ENCODE measurements around the gene FBXW11. TPM values are rescaled to one million over a fixed set of nuclear protein-coding genes. Genes with fewer than 3 reads are reported as not detected.

Gene FBXW11
- total RNA-seq, 1 experiment from 2014 or later, result 54.8 TPM

DNA sequence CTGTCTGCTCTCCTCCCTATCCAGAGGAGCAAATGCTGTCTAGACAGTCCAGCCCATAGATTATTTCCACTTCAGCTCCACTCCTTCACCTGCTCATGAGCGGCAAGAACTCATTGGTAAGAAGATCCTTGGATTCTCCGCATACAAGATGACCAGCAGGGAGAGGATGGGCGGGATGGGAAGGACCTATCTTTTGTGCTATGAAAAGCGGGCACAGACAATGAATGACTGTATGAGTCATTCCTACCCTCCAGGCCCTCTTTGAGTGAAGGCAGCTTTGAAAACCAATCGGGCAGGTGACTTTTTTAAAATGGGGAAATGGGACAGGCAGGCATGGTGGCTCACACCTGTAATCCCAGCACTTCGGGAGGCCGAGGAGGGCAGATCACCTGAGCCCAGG, 171.4 kb downstream of the FBXW11 start:
- no peak for TF ChIP-seq EZH2 (IDR thresholded peaks at IDR 0.05; ENCODE audit: low read depth)
- TF ChIP-seq, protein P1, sequence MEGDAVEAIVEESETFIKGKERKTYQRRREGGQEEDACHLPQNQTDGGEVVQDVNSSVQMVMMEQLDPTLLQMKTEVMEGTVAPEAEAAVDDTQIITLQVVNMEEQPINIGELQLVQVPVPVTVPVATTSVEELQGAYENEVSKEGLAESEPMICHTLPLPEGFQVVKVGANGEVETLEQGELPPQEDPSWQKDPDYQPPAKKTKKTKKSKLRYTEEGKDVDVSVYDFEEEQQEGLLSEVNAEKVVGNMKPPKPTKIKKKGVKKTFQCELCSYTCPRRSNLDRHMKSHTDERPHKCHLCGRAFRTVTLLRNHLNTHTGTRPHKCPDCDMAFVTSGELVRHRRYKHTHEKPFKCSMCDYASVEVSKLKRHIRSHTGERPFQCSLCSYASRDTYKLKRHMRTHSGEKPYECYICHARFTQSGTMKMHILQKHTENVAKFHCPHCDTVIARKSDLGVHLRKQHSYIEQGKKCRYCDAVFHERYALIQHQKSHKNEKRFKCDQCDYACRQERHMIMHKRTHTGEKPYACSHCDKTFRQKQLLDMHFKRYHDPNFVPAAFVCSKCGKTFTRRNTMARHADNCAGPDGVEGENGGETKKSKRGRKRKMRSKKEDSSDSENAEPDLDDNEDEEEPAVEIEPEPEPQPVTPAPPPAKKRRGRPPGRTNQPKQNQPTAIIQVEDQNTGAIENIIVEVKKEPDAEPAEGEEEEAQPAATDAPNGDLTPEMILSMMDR (conservative IDR thresholded peaks at IDR 0.05), result no peak
- peaks cover 4% of the 10 kb centered on the region; the same call in 1 of the 2 replicates for H3K9me3 ChIP-seq (ENCODE audit: insufficient read depth, low read depth)
- no peak overlapping the region for H3K27ac ChIP-seq
- H3F3A ChIP-seq (ENCODE audit: insufficient read depth, low read depth), result no peaks in the 10 kb centered on the region
- H3K4me3 ChIP-seq, result no peak overlapping the region
- intact Hi-C loops (cut with micrococcal nuclease; ENCODE audit: unreplicated experiment), result no loop called here
- POLR2A ChIA-PET (ENCODE audit: unreplicated experiment), result interaction anchor here (0.6 kb wide), 1 partner anchor 136 kb away, joined by 3 read pairs; no protein-coding TSS in a partner anchor
- no peaks in the 10 kb centered on the region for H3K9me2 ChIP-seq (ENCODE audit: insufficient read depth)
- H4K20me1 ChIP-seq (ENCODE audit: insufficient read depth), result no peaks in the 10 kb centered on the region
- no peaks in the 10 kb centered on the region for H3K36me3 ChIP-seq (ENCODE audit: low read depth)
- no peak for DNase-seq
- H3K79me2 ChIP-seq (ENCODE audit: low read depth), result no peaks in the 10 kb centered on the region
- CTCF ChIA-PET, result no interaction called here
- no peaks in the 10 kb centered on the region for H3K4me1 ChIP-seq (replicated peaks; ENCODE audit: insufficient read depth)
- no peaks in the 10 kb centered on the region for H3K27me3 ChIP-seq (ENCODE audit: insufficient read depth, low read depth)
- no peak overlapping the region for H2AFZ ChIP-seq
- H3K4me2 ChIP-seq, result no peak overlapping the region
- BruUV-seq (replicated peaks), result no TSS peak

DNA sequence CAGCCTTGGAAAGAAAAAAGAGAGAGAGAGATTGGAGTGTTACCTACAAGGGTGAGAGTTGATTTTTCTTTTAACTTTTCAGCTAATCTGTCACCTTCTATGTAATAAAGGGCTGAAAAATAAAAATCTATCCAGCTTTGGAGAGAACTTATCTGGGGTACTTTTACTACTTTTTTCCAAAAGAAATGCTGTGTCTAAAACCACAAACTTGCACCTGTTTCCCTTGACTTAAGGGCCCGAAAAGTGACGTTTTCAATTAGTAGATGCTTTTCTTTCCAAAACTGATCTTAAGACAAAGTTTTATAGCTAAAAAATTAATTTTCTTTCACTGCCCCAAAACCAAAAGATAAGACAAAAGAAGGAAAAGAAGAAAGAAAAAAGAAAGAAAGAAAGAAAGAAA, 172.0 kb downstream of the FBXW11 start:
- Histone ChIP-seq H3K4me2 (no peak overlapping the region), H3K9me2 (ENCODE audit: insufficient read depth) (no peaks in the 10 kb centered on the region), H4K20me1 (ENCODE audit: insufficient read depth) (no peaks in the 10 kb centered on the region), H3K79me2 (ENCODE audit: low read depth) (no peaks in the 10 kb centered on the region), H3K4me1 (replicated peaks; ENCODE audit: insufficient read depth) (no peaks in the 10 kb centered on the region), H3K4me3 (no peak overlapping the region), H3F3A (ENCODE audit: insufficient read depth, low read depth) (no peaks in the 10 kb centered on the region), H3K9me3 (ENCODE audit: insufficient read depth, low read depth) (peaks cover 10% of the 10 kb centered on the region; the same call in 1 of the 2 replicates), H3K27me3 (ENCODE audit: insufficient read depth, low read depth) (no peaks in the 10 kb centered on the region), H2AFZ (no peak overlapping the region), H3K36me3 (ENCODE audit: low read depth) (no peaks in the 10 kb centered on the region), H3K27ac (no peak overlapping the region)
- BruUV-seq (replicated peaks), result no TSS peak
- no peak for TF ChIP-seq EZH2 (IDR thresholded peaks at IDR 0.05; ENCODE audit: low read depth)
- TF ChIP-seq, protein P1 (conservative IDR thresholded peaks at IDR 0.05), result no peak
- ChIA-PET CTCF (no interaction called here), POLR2A (ENCODE audit: unreplicated experiment) (interaction anchor here (0.6 kb wide), 1 partner anchor 136 kb away, joined by 3 read pairs; no protein-coding TSS in a partner anchor)
- no peak for DNase-seq
- intact Hi-C loops (cut with micrococcal nuclease; ENCODE audit: unreplicated experiment), result no loop called here

DNA sequence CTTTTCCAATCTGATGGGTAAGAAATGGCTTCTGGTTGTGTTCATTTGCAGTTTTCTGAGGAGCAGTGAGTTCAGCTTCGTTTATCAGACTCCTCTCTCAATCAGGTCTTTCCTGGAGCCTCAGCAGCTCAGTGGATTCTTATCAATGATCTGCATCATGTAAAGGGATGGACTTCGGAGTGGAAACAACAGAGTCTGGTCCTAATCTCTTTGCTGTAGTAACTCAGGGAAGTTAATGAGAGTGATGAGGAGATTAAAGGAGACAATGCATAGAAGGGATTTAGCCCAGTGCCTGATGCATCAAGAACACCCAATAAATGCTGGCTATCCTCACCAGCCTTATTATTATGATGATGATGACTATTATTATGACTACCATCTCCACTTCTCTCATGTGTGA, 173.7 kb downstream of the FBXW11 start:
- Histone ChIP-seq H3K36me3 (ENCODE audit: low read depth) (no peaks in the 10 kb centered on the region), H4K20me1 (ENCODE audit: insufficient read depth) (no peaks in the 10 kb centered on the region), H3K4me2 (no peak overlapping the region), H3K4me3 (no peak overlapping the region), H3F3A (ENCODE audit: insufficient read depth, low read depth) (no peaks in the 10 kb centered on the region), H3K27ac (no peak overlapping the region), H3K9me3 (ENCODE audit: insufficient read depth, low read depth) (peaks cover 13% of the 10 kb centered on the region; the same call in 1 of the 2 replicates), H2AFZ (no peak overlapping the region), H3K4me1 (replicated peaks; ENCODE audit: insufficient read depth) (no peaks in the 10 kb centered on the region), H3K79me2 (ENCODE audit: low read depth) (no peaks in the 10 kb centered on the region), H3K27me3 (ENCODE audit: insufficient read depth, low read depth) (no peaks in the 10 kb centered on the region), H3K9me2 (ENCODE audit: insufficient read depth) (no peaks in the 10 kb centered on the region)
- ChIA-PET POLR2A (ENCODE audit: unreplicated experiment) (no interaction called here), CTCF (interaction anchor here (0.6 kb wide), 1 partner anchor 410 kb away, joined by 3 read pairs; no protein-coding TSS in a partner anchor)
- intact Hi-C loops (cut with micrococcal nuclease; ENCODE audit: unreplicated experiment), result no loop called here
- BruUV-seq (replicated peaks), result no TSS peak
- DNase-seq, result no peak
- TF ChIP-seq, protein P1 (conservative IDR thresholded peaks at IDR 0.05), result no peak
- no peak for TF ChIP-seq EZH2 (IDR thresholded peaks at IDR 0.05; ENCODE audit: low read depth)
